ENCODE measurements around the gene GAA. TPM values are rescaled to one million over a fixed set of nuclear protein-coding genes. Genes with fewer than 3 reads are reported as not detected.

GAA gene
- total RNA-seq, 1 experiment from 2014 or later, result 30.3 TPM

- Mint-ChIP-seq H3K36me3 (ENCODE audit: insufficient read depth in 1 of 3, low read depth in 3 of 3) (no peaks in the 10 kb centered on the region; a peak in 1 of 7 replicates), H3K27me3 (ENCODE audit: low read depth) (peaks cover 32% of the 10 kb centered on the region), H3K9me3 (no peaks in the 10 kb centered on the region; a peak in 1 of 5 replicates), H3K27ac (no peak overlapping the region), H3K4me3 (no peak overlapping the region), H3K4me1 (peaks cover 8 to 20% of the 10 kb centered on the region in 2 experiments)
- TF ChIP-seq CTCF (conservative IDR thresholded peaks at IDR 0.05), result no peak
- Histone ChIP-seq H4K20me1 (ENCODE audit: control insufficient read depth, insufficient read depth, insufficient read length) (no peaks in the 10 kb centered on the region), H3K18ac (ENCODE audit: insufficient read length, low read depth, low read length) (no peak overlapping the region), H3K9ac (ENCODE audit: extremely low read depth, insufficient read length, low read length) (no peak overlapping the region), H2AK5ac (ENCODE audit: insufficient read length, low read length) (no peak overlapping the region), H3K23me2 (ENCODE audit: insufficient read length, low read depth, low read length, poor library complexity, severe bottlenecking) (no peaks in the 10 kb centered on the region), H4K5ac (ENCODE audit: insufficient read length, low read depth, low read length) (no peak overlapping the region), H3K27me3 (ENCODE audit: insufficient read depth, low read length) (no peaks in the 10 kb centered on the region), H3K4me2 (ENCODE audit: insufficient read depth, insufficient read length, low read length) (no peak overlapping the region), H3K79me2 (ENCODE audit: insufficient read depth, low read length) (no peaks in the 10 kb centered on the region), H2BK120ac (ENCODE audit: low read depth, low read length, poor library complexity, severe bottlenecking) (no peak overlapping the region), H4K8ac (replicated peaks; ENCODE audit: insufficient read length, low read depth, low read length) (no peak overlapping the region), H2BK12ac (ENCODE audit: insufficient read length, low read depth, low read length) (no peak overlapping the region), H4K91ac (ENCODE audit: insufficient read length, low read depth, low read length) (no peak overlapping the region), H2BK15ac (ENCODE audit: low read depth, low read length) (no peak overlapping the region), H3K56ac (ENCODE audit: insufficient read length, low read depth, low read length) (no peak overlapping the region), H3T11ph (ENCODE audit: low read length) (no peak overlapping the region), H3K79me1 (ENCODE audit: insufficient read depth, low read depth, low read length, poor library complexity, severe bottlenecking) (no peaks in the 10 kb centered on the region), H3K23ac (ENCODE audit: insufficient read length, low read depth, low read length) (no peak overlapping the region), H2BK20ac (ENCODE audit: low read depth, low read length, poor library complexity, severe bottlenecking) (no peak overlapping the region), H3K27ac (ENCODE audit: insufficient read length, low read depth, low read length) (no peak overlapping the region), H3K4ac (ENCODE audit: low read depth, low read length) (no peak overlapping the region), H3K9me3 (ENCODE audit: control insufficient read depth, low read depth, low read length) (no peaks in the 10 kb centered on the region), H3K14ac (ENCODE audit: insufficient read depth, low read length) (no peak overlapping the region), H2AFZ (ENCODE audit: low read length) (no peak overlapping the region), H3K4me1 (ENCODE audit: insufficient read depth, low read length) (no peaks in the 10 kb centered on the region), H2BK5ac (ENCODE audit: insufficient read length, low read length) (no peak overlapping the region)
- WGBS (ENCODE audit: extremely low coverage, insufficient read length, low lambda C conversion rate), result no CpG with 5 or more reads among the region's 5 CpGs
- DNase-seq, result no peak
Observed at GRCh38 chr17:80168371-80168770, 67.0 kb downstream of the GAA start.

All from H9 (cell line).